ENCODE results near the gene PDE6A.

Gene PDE6A

GRCh38 chr5:149857499-149857898 lies 87.1 kb downstream of the PDE6A start:
- DNase-seq, result peak; percentile 72

GRCh38 chr5:149855366-149855765 lies 89.2 kb downstream of the PDE6A start:
- DNase-seq, result no peak

GRCh38 chr5:149854866-149855265 lies 89.7 kb downstream of the PDE6A start:
- DNase-seq, result no peak

- DNase-seq, result no peak
Measured at GRCh38 chr5:149853701-149854100, 90.9 kb downstream of the PDE6A start.

GRCh38 chr5:149853331-149853648 lies 91.3 kb downstream of the PDE6A start:
- DNase-seq, result no peak

GRCh38 chr5:149852641-149853330 lies 91.8 kb downstream of the PDE6A start:
- peak; percentile 66 for DNase-seq

DNA sequence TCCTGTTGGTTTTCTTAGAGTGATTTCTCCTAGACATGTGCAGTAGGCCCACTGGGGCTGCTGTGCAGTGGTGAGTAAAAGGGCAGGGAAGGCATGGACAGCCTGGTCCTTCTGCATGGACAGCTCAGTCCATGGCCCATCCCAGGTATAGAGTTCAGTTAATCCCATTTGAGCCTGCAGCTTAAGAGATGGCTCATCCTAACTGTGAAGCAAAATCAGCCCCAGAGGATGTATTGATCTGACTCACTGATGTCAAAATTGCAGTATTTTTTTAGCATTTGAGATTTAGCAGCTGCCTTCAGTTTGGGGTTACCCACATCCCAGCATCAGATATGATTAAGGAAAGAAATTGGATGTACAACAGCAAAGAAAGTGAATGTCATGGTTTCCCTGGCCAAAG lies 93.4 kb downstream of the PDE6A start:
- DNase-seq, result no peak

DNA sequence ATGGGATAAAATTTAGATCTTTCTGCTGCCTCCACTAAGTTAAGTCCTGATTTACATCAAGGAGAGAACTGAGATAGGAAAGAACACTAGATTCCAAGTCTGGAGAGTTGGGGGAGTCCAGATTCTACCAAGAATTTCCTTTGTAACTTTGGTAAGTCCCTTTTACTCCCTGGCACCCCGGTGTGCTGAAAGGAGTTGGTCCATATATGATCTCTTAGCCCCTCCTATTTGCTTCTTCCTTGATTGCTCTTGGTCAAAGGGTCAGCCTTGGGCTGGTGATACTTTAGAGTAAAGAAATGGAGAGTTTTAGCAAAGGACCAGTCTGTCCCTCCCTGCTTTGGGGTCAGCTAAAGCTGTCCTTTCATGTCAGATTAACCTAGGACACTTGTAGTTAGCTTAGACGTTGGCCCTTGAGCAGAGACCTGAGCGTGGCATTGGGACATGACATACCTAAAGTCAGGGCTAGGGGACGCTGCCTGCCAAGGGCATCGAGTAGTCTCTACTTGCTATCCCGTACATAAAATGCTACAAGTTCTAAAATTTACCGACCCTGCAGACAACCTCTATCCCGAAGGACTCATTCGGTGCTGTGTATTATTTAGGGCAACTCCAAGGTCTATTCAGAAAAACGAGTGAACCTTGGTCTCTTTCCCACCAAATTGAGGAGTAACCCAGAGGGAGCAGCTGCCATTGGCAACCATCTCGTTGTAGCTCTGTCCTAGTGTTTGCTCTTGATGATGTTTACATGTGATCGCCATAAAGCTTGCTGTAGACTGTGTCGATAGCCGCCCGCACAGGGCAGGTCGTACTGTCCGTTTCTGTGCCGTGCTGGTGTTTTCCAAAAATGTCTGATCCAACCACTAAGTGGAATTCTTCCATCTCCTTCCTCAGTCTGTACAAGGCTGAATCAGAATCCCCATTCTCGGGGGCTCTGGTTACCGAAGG lies 94.4 kb downstream of the PDE6A start:
- DNase-seq, result no peak

DNA sequence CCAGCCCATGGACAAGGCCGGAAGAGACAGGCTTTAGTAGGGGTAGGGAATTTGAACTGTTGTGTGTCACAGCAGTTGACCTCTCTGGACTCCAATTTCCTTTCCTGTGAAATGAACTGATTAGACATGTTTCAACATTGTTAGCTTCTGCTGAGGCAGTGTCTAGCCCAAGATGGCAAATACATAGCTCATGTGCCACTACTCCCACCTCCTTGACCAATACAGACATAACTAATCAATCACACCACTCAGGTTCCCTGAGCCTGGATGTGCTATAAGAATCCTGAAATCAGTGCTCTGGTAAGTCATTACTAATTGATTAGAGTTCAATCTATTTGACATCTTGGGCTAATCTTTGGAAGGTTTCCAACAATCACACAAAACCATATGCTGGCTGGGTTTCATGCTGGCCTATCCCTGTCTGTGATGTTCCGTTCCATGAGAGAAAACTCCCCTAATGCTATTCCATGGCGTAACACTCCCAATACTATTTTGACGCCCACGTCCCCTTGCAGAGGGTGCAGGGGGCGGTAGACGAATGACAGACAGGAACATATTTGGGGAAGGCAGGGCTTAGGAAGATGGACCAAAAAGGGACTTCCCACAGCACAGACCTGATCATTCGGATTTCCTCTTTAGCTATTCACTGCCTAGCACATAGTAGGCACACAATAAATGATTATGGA lies 95.2 kb downstream of the PDE6A start:
- no peak for DNase-seq

DNA sequence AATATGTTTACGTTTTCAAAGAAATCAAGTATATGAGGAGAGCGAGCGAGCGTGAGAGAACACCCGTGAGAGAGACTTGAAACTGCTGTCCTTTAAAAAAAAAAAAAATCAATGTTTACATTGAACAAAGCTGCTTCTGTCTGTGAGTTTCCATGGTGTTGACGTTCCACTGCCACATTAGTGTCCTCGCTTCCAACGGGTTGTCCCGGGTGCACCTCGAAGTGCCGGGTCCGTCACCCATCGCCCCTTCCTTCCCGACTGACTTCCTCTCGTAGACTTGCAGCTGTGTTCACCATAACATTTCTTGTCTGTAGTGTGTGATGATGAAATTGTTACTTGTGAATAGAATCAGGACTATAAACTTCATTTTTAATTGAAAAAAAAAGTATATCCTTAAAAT lies 97.0 kb downstream of the PDE6A start:
- no peak for DNase-seq

DNA sequence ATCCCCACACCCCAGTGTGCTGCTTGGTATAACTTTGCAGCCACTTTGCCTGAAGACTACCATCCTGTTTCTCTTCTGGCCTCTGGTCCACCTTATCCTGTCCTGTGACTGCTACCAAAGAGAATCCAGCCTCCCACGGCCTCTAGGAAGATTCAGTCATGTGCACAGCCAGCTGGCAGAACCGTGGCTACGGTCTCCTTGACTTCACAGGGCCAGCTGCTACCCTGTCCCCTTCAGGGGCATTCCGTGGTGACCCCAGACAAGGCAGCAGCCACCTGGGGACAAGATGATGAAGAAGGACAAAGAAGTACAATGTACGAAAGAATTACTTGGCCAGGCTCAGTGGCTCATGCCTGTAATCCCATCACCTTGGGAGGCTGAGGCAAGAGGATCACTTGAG lies 98.6 kb downstream of the PDE6A start:
- DNase-seq, result no peak

DNA sequence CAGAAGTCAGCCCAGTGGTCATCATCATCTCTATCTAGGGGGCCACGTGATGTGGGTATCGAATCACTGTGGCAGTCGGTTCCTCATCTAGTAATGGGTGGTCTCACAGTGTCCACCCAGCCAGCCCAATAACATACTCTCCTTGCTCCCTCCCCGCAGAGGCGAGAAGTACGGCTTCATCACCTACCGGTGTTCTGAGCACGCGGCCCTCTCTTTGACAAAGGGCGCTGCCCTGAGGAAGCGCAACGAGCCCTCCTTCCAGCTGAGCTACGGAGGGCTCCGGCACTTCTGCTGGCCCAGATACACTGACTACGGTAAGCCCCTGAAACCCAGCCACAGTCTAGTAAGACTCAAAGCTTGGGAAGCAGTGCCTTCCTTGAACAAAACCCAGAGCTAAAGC lies 99.0 kb downstream of the PDE6A start:
- DNase-seq, result no peak

- DNase-seq, result no peak
Measured at GRCh38 chr5:149841851-149842793, 102.5 kb downstream of the PDE6A start.

GRCh38 chr5:149840226-149840825 lies 104.3 kb downstream of the PDE6A start:
- no peak for DNase-seq

DNA sequence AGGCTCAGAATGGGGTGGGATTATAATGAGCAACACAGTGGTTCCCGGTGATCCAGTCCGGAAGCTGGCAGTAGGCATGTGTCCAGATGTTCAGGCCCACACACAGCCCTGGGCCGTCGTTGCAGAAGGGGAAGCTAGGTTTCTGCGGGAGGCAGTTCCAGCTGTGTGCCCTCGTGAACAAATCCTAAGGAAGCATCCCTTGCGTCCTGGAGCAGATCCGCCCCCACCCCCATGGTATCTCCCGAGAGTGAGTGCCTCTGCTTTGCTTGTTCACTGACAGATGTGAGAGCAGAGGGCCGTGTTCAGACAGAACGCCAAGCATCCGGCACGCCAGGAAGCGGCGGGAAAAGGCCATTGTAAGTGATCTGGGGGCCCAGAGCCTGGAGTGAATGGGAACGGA lies 104.8 kb downstream of the PDE6A start:
- peak; percentile 63 for DNase-seq

DNA sequence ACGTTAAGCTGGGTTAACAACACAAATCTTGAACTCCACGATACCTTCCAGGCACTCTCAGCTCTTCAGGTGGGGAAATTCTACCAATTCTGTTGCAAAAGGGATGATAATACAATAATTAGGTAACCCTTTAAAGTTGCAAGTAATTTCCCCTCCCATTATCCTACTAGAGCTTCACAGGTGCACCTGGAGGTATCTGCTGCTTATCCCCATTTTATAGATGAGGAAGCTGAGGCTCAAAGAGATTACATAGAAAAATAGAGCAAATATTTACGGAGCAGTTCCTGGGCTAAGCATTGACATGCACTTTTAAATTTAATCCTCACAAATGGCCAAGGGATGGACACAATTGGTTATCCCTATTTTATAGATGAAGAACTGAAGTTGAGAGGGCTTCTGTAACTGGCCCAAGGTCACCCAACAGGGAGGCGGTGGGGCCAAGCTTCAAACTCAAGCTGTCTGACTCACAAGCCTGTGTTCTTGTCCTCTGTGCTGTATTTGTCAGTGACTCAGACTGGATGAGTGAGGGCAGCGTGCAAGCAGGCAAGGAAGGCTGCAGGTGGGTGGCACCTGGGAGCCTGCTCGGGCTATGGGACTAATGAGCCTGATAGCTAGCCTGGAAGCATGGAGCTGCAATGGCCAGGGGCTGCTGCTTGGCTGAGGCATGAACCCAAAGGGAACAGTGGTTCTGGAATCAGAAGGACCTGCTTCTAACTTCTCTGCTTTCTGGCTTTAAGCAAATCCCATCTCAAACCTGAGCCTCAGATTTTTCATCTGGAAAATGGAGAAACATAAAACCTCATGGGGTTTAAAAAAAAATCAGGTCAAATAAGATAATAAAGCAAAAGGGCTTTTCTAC lies 105.5 kb downstream of the PDE6A start:
- DNase-seq, result no peak

- DNase-seq, result peak; percentile 53
Measured at GRCh38 chr5:149837680-149838269, 106.8 kb downstream of the PDE6A start.

GRCh38 chr5:149836451-149837139 lies 108.0 kb downstream of the PDE6A start:
- DNase-seq, result no peak

DNA sequence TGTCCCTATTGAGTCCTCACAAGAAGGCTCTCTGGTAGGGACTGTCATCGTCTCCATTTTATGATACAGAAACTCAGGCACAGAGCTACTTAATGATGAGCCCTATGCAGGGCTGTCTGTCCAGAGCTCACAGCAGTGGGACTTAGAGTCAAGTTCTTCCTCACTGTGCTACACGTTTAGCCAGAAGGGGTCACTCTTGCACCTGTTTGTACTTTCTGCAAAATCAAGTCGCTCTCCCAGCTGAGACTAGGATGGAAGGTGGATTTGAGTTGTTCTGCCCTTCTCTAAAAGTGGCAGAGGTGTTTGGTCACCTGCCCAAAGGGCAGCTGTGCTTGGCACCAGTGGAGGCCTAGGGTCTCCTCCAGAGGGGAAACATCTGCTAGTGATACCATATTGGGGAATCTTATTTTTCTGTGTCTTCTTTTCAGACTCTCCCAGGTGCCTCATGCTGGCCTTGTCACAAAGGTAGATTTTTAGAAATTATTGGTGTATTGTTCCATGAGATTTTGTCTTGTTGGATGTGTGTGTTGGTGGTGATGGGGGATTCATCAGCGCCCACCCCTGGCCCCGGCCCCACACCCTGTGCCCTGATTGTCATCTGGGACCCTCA lies 110.2 kb downstream of the PDE6A start:
- DNase-seq, result peak; percentile 69

All from left hindlimb (tissue), 1 donor.